Measurements from ENCODE around the gene TGM1. TPM values are rescaled to one million over a fixed set of nuclear protein-coding genes. Genes with fewer than 3 reads are reported as not detected.

Gene TGM1
- polyA plus RNA-seq, 1 of the 3 experiments (the other 2 are of a cell fraction): 2.7 TPM

- no peaks in the 10 kb centered on the region for H3K9me2 ChIP-seq
- H2AFZ ChIP-seq (ENCODE audit: low read depth): no peak overlapping the region
- WGBS (ENCODE audit: low lambda C conversion rate): 61% methylated on average over 9 of the region's 13 CpGs
- H3F3A ChIP-seq (replicated peaks; ENCODE audit: insufficient read depth): no peaks in the 10 kb centered on the region
- no peaks in the 10 kb centered on the region for H3K36me3 ChIP-seq (replicated peaks in 1 of 2; ENCODE audit: control insufficient read depth in 1 of 2, insufficient read depth in 2 of 2, low read length in 1 of 2)
- no peak overlapping the region for H3K4me3 ChIP-seq (ENCODE audit: low read depth in 2 of 2, low read length in 1 of 2)
- no peak overlapping the region for H3K27ac ChIP-seq (ENCODE audit: low read depth in 2 of 2, low read length in 1 of 2)
- no peaks in the 10 kb centered on the region for H3K4me1 ChIP-seq (ENCODE audit: control insufficient read depth in 1 of 2, insufficient read depth in 2 of 2, low read depth in 1 of 2, low read length in 1 of 2)
- DNase-seq: no peak
- no peaks in the 10 kb centered on the region for H4K20me1 ChIP-seq (ENCODE audit: insufficient read depth)
- CTCF ChIA-PET: interaction anchor here (1.5 to 3.9 kb wide), 3 partner anchors 48 to 116 kb away, joined by 7 to 20 read pairs (median 9); partner anchors contain the start of gene CIDEB
- no peak overlapping the region for H3K9ac ChIP-seq
- no peaks in the 10 kb centered on the region for H3K9me3 ChIP-seq
- POLR2A ChIA-PET: no interaction called here
- no peak for TF ChIP-seq EZH2phosphoT487 (IDR thresholded peaks at IDR 0.05; ENCODE audit: borderline replicate concordance, low read depth)
- TF ChIP-seq FOXM1 (IDR thresholded peaks at IDR 0.05; ENCODE audit: low read depth): no peak
- TF ChIP-seq CHD2 (IDR thresholded peaks at IDR 0.05; ENCODE audit: low read length, partially characterized antibody): no peak
- TF ChIP-seq TEAD4 (IDR thresholded peaks at IDR 0.05; ENCODE audit: borderline replicate concordance, insufficient read depth): no peak
- no peak for TF ChIP-seq RCOR1 (IDR thresholded peaks at IDR 0.05; ENCODE audit: low read length)
- no peak for TF ChIP-seq TCF12 (IDR thresholded peaks at IDR 0.05)
- TF ChIP-seq MXI1 (IDR thresholded peaks at IDR 0.05; ENCODE audit: low read depth, low read length): no peak
- no peaks in the 10 kb centered on the region for H3K79me2 ChIP-seq (ENCODE audit: insufficient read depth)
- no peaks in the 10 kb centered on the region for H3K27me3 ChIP-seq (ENCODE audit: insufficient read depth)
- no peak overlapping the region for H3K4me2 ChIP-seq
Measured at GRCh38 chr14:24249230-24250021, 13.6 kb downstream of the TGM1 start.

DNA sequence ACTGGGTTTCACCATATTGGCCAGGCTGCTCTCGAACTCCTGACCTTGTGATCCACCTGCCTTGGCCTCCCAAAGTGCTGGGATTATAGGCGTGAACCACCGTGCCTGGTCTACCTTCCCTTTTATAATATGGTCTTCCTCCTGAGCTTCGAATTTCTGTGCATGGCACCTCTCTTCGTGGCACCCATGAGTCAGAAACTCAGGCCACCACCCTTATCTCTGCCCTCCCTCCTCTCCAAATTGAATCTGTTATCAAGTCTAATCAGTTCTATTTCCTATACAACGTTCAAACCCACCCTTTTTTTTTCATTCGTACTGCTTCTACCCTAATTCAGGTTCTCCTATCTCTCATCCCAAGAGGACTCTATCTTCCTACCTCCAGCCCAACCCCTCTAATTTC, 15.6 kb downstream of the TGM1 start:
- CTCF ChIA-PET: interaction anchor here (0.8 to 12.0 kb wide), 8 partner anchors 9 to 189 kb away, joined by 3 to 191 read pairs (median 4); partner anchors contain the start of genes CIDEB, DHRS1, NOP9 and RABGGTA
- POLR2A ChIA-PET: interaction anchor here (1.1 kb wide), 1 partner anchor 61 kb away, joined by 4 read pairs; no protein-coding TSS in a partner anchor

More for the DNA sequence above, 15.6 kb downstream of the TGM1 start:
- Histone ChIP-seq H3K27me3 (ENCODE audit: insufficient read depth) (no peaks in the 10 kb centered on the region), H3K9me3 (no peaks in the 10 kb centered on the region), H3F3A (replicated peaks; ENCODE audit: insufficient read depth) (peaks cover 13% of the 10 kb centered on the region), H4K20me1 (ENCODE audit: insufficient read depth) (no peaks in the 10 kb centered on the region), H3K9ac (no peak overlapping the region), H3K4me2 (no peak overlapping the region), H3K36me3 (replicated peaks in 1 of 2; ENCODE audit: control insufficient read depth in 1 of 2, insufficient read depth in 2 of 2, low read length in 1 of 2) (no peaks in the 10 kb centered on the region), H3K9me2 (no peaks in the 10 kb centered on the region), H3K27ac (ENCODE audit: low read depth in 2 of 2, low read length in 1 of 2) (no peak overlapping the region), H3K4me3 (ENCODE audit: low read depth in 2 of 2, low read length in 1 of 2) (no peak overlapping the region), H3K79me2 (ENCODE audit: insufficient read depth) (no peaks in the 10 kb centered on the region), H2AFZ (ENCODE audit: low read depth) (no peak overlapping the region), H3K4me1 (ENCODE audit: control insufficient read depth in 1 of 2, insufficient read depth in 2 of 2, low read depth in 1 of 2, low read length in 1 of 2) (peaks cover 6 to 7% of the 10 kb centered on the region in 2 experiments; a peak in 1 of 4 replicates)
- WGBS (ENCODE audit: low lambda C conversion rate): 57% methylated on average over 7 of the region's 7 CpGs
- no peak for DNase-seq
- no peak for TF ChIP-seq NFIC (IDR thresholded peaks at IDR 0.05; ENCODE audit: borderline replicate concordance)
- TF ChIP-seq PBX3 (IDR thresholded peaks at IDR 0.05): no peak
- TF ChIP-seq, protein P1, sequence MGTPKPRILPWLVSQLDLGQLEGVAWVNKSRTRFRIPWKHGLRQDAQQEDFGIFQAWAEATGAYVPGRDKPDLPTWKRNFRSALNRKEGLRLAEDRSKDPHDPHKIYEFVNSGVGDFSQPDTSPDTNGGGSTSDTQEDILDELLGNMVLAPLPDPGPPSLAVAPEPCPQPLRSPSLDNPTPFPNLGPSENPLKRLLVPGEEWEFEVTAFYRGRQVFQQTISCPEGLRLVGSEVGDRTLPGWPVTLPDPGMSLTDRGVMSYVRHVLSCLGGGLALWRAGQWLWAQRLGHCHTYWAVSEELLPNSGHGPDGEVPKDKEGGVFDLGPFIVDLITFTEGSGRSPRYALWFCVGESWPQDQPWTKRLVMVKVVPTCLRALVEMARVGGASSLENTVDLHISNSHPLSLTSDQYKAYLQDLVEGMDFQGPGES (IDR thresholded peaks at IDR 0.05; ENCODE audit: low read depth, low read length): no peak

All from SK-N-SH (cell line).